GM12892 (cell line): ENCODE measurements around the gene USP15.

ENCODE experiments used
- POLR2A ChIP-seq: IDR thresholded peaks from 2 replicates; pipeline ENCODE4 v1.6.1; 2011; ENCODE audit warnings: low read depth, low read length, control low read depth
- POLR2AphosphoS5 ChIP-seq: IDR thresholded peaks from 2 replicates; pipeline ENCODE4 v1.6.1; 2011; ENCODE audit warnings: low read depth, low read length, control low read depth
- TAF1 ChIP-seq: IDR thresholded peaks from 2 replicates; pipeline ENCODE4 v1.6.1; 2011; ENCODE audit warnings: low read depth, mild to moderate bottlenecking, control low read depth, low read length, borderline replicate concordance

DNA sequence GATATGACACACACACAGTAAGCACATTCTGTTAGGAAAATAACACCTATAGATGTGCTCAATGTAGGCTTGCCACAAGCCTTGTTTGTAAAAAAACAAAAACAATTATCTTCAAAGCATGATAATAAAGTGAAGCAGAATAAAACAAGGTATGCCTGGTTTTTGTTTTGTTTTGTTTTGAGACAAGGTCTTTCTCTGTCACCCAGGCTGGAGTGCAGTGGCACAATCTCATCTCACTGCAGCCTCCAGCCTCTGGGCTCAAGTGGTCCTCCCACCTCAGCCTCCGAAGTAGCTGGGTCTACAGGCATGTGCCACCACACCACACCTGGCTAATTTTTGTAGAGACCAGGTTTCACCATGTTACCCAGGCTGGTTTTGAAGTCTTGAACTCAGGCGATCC, 154.0 kb downstream of the USP15 start:
- TF ChIP-seq TAF1 = no peak
- TF ChIP-seq POLR2A = no peak
- TF ChIP-seq POLR2AphosphoS5 = no peak
